Measurements from ENCODE around the gene ARL2BP.

ARL2BP gene

GRCh38 chr16:57235128-57236021, 9.7 kb upstream of the ARL2BP start:
- no peak for DNase-seq (ENCODE audit: low read depth, low spot score)

GRCh38 chr16:57236022-57236350, 9.1 kb upstream of the ARL2BP start:
- DNase-seq (ENCODE audit: low read depth, low spot score) = no peak

- DNase-seq (ENCODE audit: low read depth, low spot score) = no peak
Observed at GRCh38 chr16:57238682-57239081, 6.4 kb upstream of the ARL2BP start.

GRCh38 chr16:57239107-57239506, 6.0 kb upstream of the ARL2BP start:
- no peak for DNase-seq (ENCODE audit: low read depth, low spot score)

- DNase-seq (ENCODE audit: low read depth, low spot score) = no peak
Observed at GRCh38 chr16:57240851-57241250, 4.2 kb upstream of the ARL2BP start.

- DNase-seq (ENCODE audit: low read depth, low spot score) = no peak
Observed at GRCh38 chr16:57242650-57243049, 2.4 kb upstream of the ARL2BP start.

- no peak for DNase-seq (ENCODE audit: low read depth, low spot score)
Observed at GRCh38 chr16:57244463-57244766, 644 bp upstream of the ARL2BP start.

- DNase-seq (ENCODE audit: low read depth, low spot score) = no peak
Observed at GRCh38 chr16:57245472-57246113, 534 bp downstream of the ARL2BP start.

GRCh38 chr16:57251352-57251751, 6.3 kb downstream of the ARL2BP start:
- no peak for DNase-seq (ENCODE audit: low read depth, low spot score)

GRCh38 chr16:57252148-57252721, 7.2 kb downstream of the ARL2BP start:
- no peak for DNase-seq (ENCODE audit: low read depth, low spot score)

GRCh38 chr16:57253466-57253865, 8.4 kb downstream of the ARL2BP start:
- no peak for DNase-seq (ENCODE audit: low read depth, low spot score)

- DNase-seq (ENCODE audit: low read depth, low spot score) = no peak
Observed at GRCh38 chr16:57255686-57256415, 10.8 kb downstream of the ARL2BP start.

- no peak for DNase-seq (ENCODE audit: low read depth, low spot score)
Observed at GRCh38 chr16:57256601-57257395, 11.7 kb downstream of the ARL2BP start.

- no peak for DNase-seq (ENCODE audit: low read depth, low spot score)
Observed at GRCh38 chr16:57257455-57258070, 12.5 kb downstream of the ARL2BP start.

GRCh38 chr16:57258226-57258909, 13.3 kb downstream of the ARL2BP start:
- no peak for DNase-seq (ENCODE audit: low read depth, low spot score)

- DNase-seq (ENCODE audit: low read depth, low spot score) = no peak
Observed at GRCh38 chr16:57258910-57259475, 13.9 kb downstream of the ARL2BP start.

GRCh38 chr16:57260294-57260929, 15.4 kb downstream of the ARL2BP start:
- no peak for DNase-seq (ENCODE audit: low read depth, low spot score)

GRCh38 chr16:57261806-57262205, 16.7 kb downstream of the ARL2BP start:
- no peak for DNase-seq (ENCODE audit: low read depth, low spot score)

GRCh38 chr16:57262841-57263540, 17.9 kb downstream of the ARL2BP start:
- DNase-seq (ENCODE audit: low read depth, low spot score) = no peak

All from activated naive CD8-positive, alpha-beta T cell treated with anti-CD3 and anti-CD28 coated beads, Interleukin-2, amount 50 U/mL, for 16 hours (primary cell).